Endothelial cell of coronary artery (primary cell): ENCODE results near the gene RNF126. TPM values are rescaled to one million over a fixed set of nuclear protein-coding genes. Genes with fewer than 3 reads are reported as not detected.

Source experiments
- total RNA-seq: library from RNA; depleted of rRNA; stranded (reverse); fragments of >200 nt; gene quantifications from 2 replicates; pipeline ENCODE4 v1.2.3, GENCODE V29; 2014

RNF126 gene
- total RNA-seq, result 23.8 and 28.8 TPM in 2 replicates

GRCh38 chr19:662962-663681, at the start of gene RNF126:
Gene RNF126 (minus strand): TSS chr19:663214. CDS start chr19:663121, 93 bp downstream.

GRCh38 chr19:708154-709143, 45.4 kb upstream of the RNF126 start, which contains the start of gene PALM:
Gene PALM (plus strand): TSS chr19:708935. CDS start chr19:709147, 212 bp downstream.

GRCh38 chr19:695352-695949, 32.4 kb upstream of the RNF126 start, which contains the start of gene PRSS57:
Gene PRSS57 (minus strand): TSS chr19:695452. CDS start chr19:695430, 22 bp downstream.

GRCh38 chr19:676339-677105, 13.5 kb upstream of the RNF126 start, which contains the start of gene FSTL3:
Gene FSTL3 (plus strand): TSS chr19:676392. CDS start chr19:676424, 32 bp downstream.

GRCh38 chr19:639253-640160, 23.5 kb downstream of the RNF126 start, which contains the start of gene FGF22:
Gene FGF22 (plus strand): TSS chr19:639879. CDS start chr19:639926, 47 bp downstream.

GRCh38 chr19:633068-633785, 29.8 kb downstream of the RNF126 start, which contains the start of gene POLRMT:
Gene POLRMT (minus strand): TSS chr19:633537. CDS start chr19:633512, 25 bp downstream.

Other genes with a start within 250 kb of the RNF126 start
- 2.6 and 4.5 TPM in 2 replicates for gene SHC2, start 202.2 kb downstream of the RNF126 start, total RNA-seq
- under 0.01 TPM in 1 of 2 replicates, not detected in the other for gene MADCAM1, start 166.7 kb downstream of the RNF126 start, total RNA-seq
- 26.5 and 27.4 TPM in 2 replicates for gene TPGS1, start 155.7 kb downstream of the RNF126 start, total RNA-seq
- gene CDC34, start 131.5 kb downstream of the RNF126 start, total RNA-seq, result 107 and 112 TPM in 2 replicates
- not detected in 2 replicates for gene GZMM, start 119.2 kb downstream of the RNF126 start, total RNA-seq
- 281 and 352 TPM in 2 replicates for gene BSG, start 90.6 kb downstream of the RNF126 start, total RNA-seq
- gene HCN2, start 73.3 kb downstream of the RNF126 start, total RNA-seq, result 0.63 and 2.9 TPM in 2 replicates
- 26.4 and 40.2 TPM in 2 replicates for gene POLRMT, start 29.7 kb downstream of the RNF126 start, total RNA-seq
- gene FGF22, start 23.3 kb downstream of the RNF126 start, total RNA-seq, result 0.09 TPM in 1 of 2 replicates, not detected in the other
- 19.2 and 77.1 TPM in 2 replicates for gene FSTL3, start 13.2 kb upstream of the RNF126 start, total RNA-seq
- not detected in 2 replicates for gene PRSS57, start 32.2 kb upstream of the RNF126 start, total RNA-seq
- gene PALM, start 45.7 kb upstream of the RNF126 start, total RNA-seq, result 2.8 and 6.8 TPM in 2 replicates
- gene MISP, start 87.9 kb upstream of the RNF126 start, total RNA-seq, result under 0.01 TPM in 1 of 2 replicates, not detected in the other
- 129 and 144 TPM in 2 replicates for gene PTBP1, start 134.2 kb upstream of the RNF126 start, total RNA-seq
- gene PLPPR3, start 158.7 kb upstream of the RNF126 start, total RNA-seq, result 0.19 and 0.36 TPM in 2 replicates
- not detected in 2 replicates for gene AZU1, start 164.6 kb upstream of the RNF126 start, total RNA-seq
- not detected in 2 replicates for gene PRTN3, start 177.8 kb upstream of the RNF126 start, total RNA-seq
- gene ELANE, start 189.1 kb upstream of the RNF126 start, total RNA-seq, result not detected in 2 replicates
- gene CFD, start 196.4 kb upstream of the RNF126 start, total RNA-seq, result 0.28 and 1.4 TPM in 2 replicates
- gene MED16, start 230.0 kb upstream of the RNF126 start, total RNA-seq, result 25.1 and 27.3 TPM in 2 replicates
- not detected in 2 replicates for gene RNU6-9, start 230.3 kb upstream of the RNF126 start, total RNA-seq